Suprapubic skin (tissue), 4 donors: ENCODE measurements around the gene CNOT2. TPM values are rescaled to one million over a fixed set of nuclear protein-coding genes. Genes with fewer than 3 reads are reported as not detected.

Source experiments
- DNase-seq, 2 donors: peaks; one replicate each; pipeline ENCODE4 v3.0.0-alpha.2; 2019; ENCODE audit warnings: low spot score in 2 of 2
- H3K27ac ChIP-seq: fragments of 200-600 bp; sonication (generic); one replicate; pipeline ENCODE4 v1.5.1; 2019
- H3K27me3 ChIP-seq: fragments of 200-600 bp; sonication (generic); one replicate; pipeline ENCODE4 v1.5.1; 2019
- H3K36me3 ChIP-seq: fragments of 200-600 bp; sonication (generic); one replicate; pipeline ENCODE4 v1.5.1; 2019
- H3K4me1 ChIP-seq: fragments of 200-600 bp; sonication (generic); one replicate; pipeline ENCODE4 v1.5.1; 2019
- H3K4me3 ChIP-seq: fragments of 200-600 bp; sonication (generic); one replicate; pipeline ENCODE4 v1.5.1; 2019; ENCODE audit warnings: mild to moderate bottlenecking
- H3K9me3 ChIP-seq: fragments of 200-600 bp; sonication (generic); one replicate; pipeline ENCODE4 v1.5.1; 2019
- CTCF ChIP-seq, 2 donors: fragments of 200-600 bp in 1 of 2; fragments of 450-650 bp in 1 of 2; sonication (generic) in 1 of 2; IDR thresholded peaks; one replicate each; pipeline ENCODE4 v1.5.1; 2016 to 2019; ENCODE audit warnings: antibody characterized with exemption in 2 of 2, mild to moderate bottlenecking in 1 of 2, moderate library complexity in 1 of 2
- EP300 ChIP-seq: sonication (generic); formaldehyde crosslinking; IDR thresholded peaks from one replicate; pipeline ENCODE4 v1.6.1; 2017; ENCODE audit warnings: antibody characterized with exemption
- POLR2A ChIP-seq, 2 donors: fragments of 450-650 bp; IDR thresholded peaks; one replicate each; pipeline ENCODE4 v1.6.1; 2017; ENCODE audit warnings: antibody characterized with exemption in 2 of 2, mild to moderate bottlenecking in 2 of 2, moderate library complexity in 2 of 2
- POLR2AphosphoS5 ChIP-seq, 3 donors: sonication (generic); formaldehyde crosslinking; IDR thresholded peaks; one replicate each; pipeline ENCODE4 v1.6.1; 2017; ENCODE audit warnings: antibody characterized with exemption in 3 of 3
- WGBS: methylation state at CpG from one replicate; pipeline ENCODE4 v1.1.5; 2018; 5-methylcytosine and 5-hydroxymethylcytosine counted together
- total RNA-seq, 4 donors: library from RNA; depleted of rRNA; stranded (reverse); fragments of >200 nt; gene quantifications; one replicate each; pipeline ENCODE4 v1.1.0, GENCODE V29; 2016

CNOT2 gene
- total RNA-seq, 4 donors from 2014 or later, result 135 to 259 (median 152) TPM

- no peak for DNase-seq
- no peaks in the 10 kb centered on the region for H3K4me1 ChIP-seq
- no peak overlapping the region for H3K4me3 ChIP-seq
- H3K27me3 ChIP-seq, result no peaks in the 10 kb centered on the region
- H3K27ac ChIP-seq, result no peak overlapping the region
- 90% methylated on average over 2 of the region's 2 CpGs for WGBS
- peaks cover 6% of the 10 kb centered on the region for H3K36me3 ChIP-seq
- peaks cover 11% of the 10 kb centered on the region for H3K9me3 ChIP-seq
- no peak for TF ChIP-seq EP300
- TF ChIP-seq POLR2AphosphoS5 (IDR thresholded peaks at IDR 0.05), result no peak
- no peak for TF ChIP-seq CTCF (IDR thresholded peaks at IDR 0.05)
- no peak for TF ChIP-seq POLR2A (IDR thresholded peaks at IDR 0.05)
These were observed 28.1 kb upstream of the CNOT2 start for GRCh38 chr12:70214972-70215617.

DNA sequence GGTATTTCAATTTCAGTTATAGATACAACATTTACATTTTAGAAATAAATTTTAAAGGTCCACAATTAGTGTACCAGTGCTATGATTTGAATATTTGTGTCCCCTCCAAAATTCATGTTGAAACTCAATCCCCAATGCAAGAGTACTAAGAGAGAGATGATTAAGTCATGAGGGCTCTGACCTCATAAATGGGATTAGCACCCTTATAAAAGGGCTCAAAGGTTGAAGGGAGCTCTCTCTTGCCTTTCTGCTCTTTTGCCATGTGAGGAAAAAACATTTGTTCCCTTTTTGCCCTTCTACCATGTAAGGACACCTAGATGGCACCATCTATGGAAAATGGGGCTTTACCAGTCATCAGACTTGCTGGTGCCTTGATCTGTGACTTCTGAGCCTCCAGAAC lies 25.8 kb upstream of the CNOT2 start:
- Histone ChIP-seq H3K4me3 (no peak overlapping the region), H3K27me3 (no peaks in the 10 kb centered on the region), H3K4me1 (no peaks in the 10 kb centered on the region), H3K9me3 (peaks cover 11% of the 10 kb centered on the region), H3K36me3 (peaks cover 6% of the 10 kb centered on the region), H3K27ac (no peak overlapping the region)
- DNase-seq, result no peak
- TF ChIP-seq CTCF (IDR thresholded peaks at IDR 0.05), result no peak
- no peak for TF ChIP-seq POLR2A (IDR thresholded peaks at IDR 0.05)
- TF ChIP-seq EP300, result no peak
- TF ChIP-seq POLR2AphosphoS5 (IDR thresholded peaks at IDR 0.05), result no peak

DNA sequence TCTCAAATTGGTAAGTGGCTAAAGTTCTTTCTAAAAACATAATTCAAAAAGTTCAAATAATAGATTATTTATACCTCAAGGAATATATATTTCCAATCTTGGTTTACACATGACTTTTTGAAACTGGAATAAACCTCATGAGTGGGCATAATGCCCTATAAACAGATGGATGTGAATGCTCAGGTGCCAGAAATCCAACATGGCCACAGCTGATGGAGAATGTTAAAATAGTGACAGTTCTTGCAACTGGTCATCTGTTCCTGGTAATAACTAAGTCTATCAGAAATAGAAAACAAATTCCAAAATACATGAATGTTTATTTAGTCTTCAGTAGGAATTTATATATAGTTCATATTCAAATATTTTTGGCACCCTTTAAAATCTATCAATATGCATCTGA lies 21.6 kb upstream of the CNOT2 start:
- Histone ChIP-seq H3K4me1 (no peaks in the 10 kb centered on the region), H3K36me3 (no peaks in the 10 kb centered on the region), H3K27me3 (no peaks in the 10 kb centered on the region), H3K9me3 (no peaks in the 10 kb centered on the region), H3K27ac (no peak overlapping the region), H3K4me3 (no peak overlapping the region)
- TF ChIP-seq CTCF (IDR thresholded peaks at IDR 0.05) (no peak), POLR2AphosphoS5 (IDR thresholded peaks at IDR 0.05) (no peak), POLR2A (IDR thresholded peaks at IDR 0.05) (no peak), EP300 (no peak)
- DNase-seq, result no peak

GRCh38 chr12:70227911-70228310 lies 15.3 kb upstream of the CNOT2 start:
- TF ChIP-seq CTCF (IDR thresholded peaks at IDR 0.05) (no peak), EP300 (no peak), POLR2AphosphoS5 (IDR thresholded peaks at IDR 0.05) (no peak), POLR2A (IDR thresholded peaks at IDR 0.05) (no peak)
- Histone ChIP-seq H3K9me3 (no peaks in the 10 kb centered on the region), H3K4me1 (no peaks in the 10 kb centered on the region), H3K27me3 (no peaks in the 10 kb centered on the region), H3K27ac (no peak overlapping the region), H3K4me3 (no peak overlapping the region), H3K36me3 (no peaks in the 10 kb centered on the region)
- no peak for DNase-seq
- 84% methylated on average over 2 of the region's 2 CpGs for WGBS

GRCh38 chr12:70230934-70231606 lies 12.2 kb upstream of the CNOT2 start:
- H3K27ac ChIP-seq, result no peak overlapping the region
- 91% methylated on average over 2 of the region's 2 CpGs for WGBS
- H3K27me3 ChIP-seq, result no peaks in the 10 kb centered on the region
- no peaks in the 10 kb centered on the region for H3K9me3 ChIP-seq
- H3K4me3 ChIP-seq, result no peak overlapping the region
- TF ChIP-seq POLR2AphosphoS5 (IDR thresholded peaks at IDR 0.05), result no peak
- TF ChIP-seq CTCF (IDR thresholded peaks at IDR 0.05), result no peak
- no peak for TF ChIP-seq EP300
- TF ChIP-seq POLR2A (IDR thresholded peaks at IDR 0.05), result no peak
- DNase-seq, result no peak
- no peaks in the 10 kb centered on the region for H3K36me3 ChIP-seq
- H3K4me1 ChIP-seq, result no peaks in the 10 kb centered on the region
